HepG2 (cell line): ENCODE data around the gene ZMIZ1. TPM values are rescaled to one million over a fixed set of nuclear protein-coding genes. Genes with fewer than 3 reads are reported as not detected.

Experiments
- ARNT2 ChIP-seq: sonication (generic); formaldehyde crosslinking; IDR thresholded peaks from 2 replicates; pipeline ENCODE4 v1.8.0; 2022; ENCODE audit warnings: mild to moderate bottlenecking, low read depth, missing genetic modification reagents, moderate library complexity
- EP300 ChIP-seq, 3 experiments: sonication (generic) in 1 of 3; formaldehyde crosslinking in 1 of 3; IDR thresholded peaks; 2 replicates each; pipeline versions ENCODE4 v1.5.1 to v1.6.1; 2011 to 2020; ENCODE audit warnings: low read depth in 2 of 3, low read length in 2 of 3, borderline replicate concordance in 1 of 3, improper control_type of control experiment in 1 of 3, mild to moderate bottlenecking in 1 of 3, missing genetic modification reagents in 1 of 3, moderate library complexity in 1 of 3
- FOXK2 ChIP-seq: fragments of 450-650 bp; IDR thresholded peaks from 2 replicates; pipeline ENCODE4 v1.6.1; 2016
- JDP2 ChIP-seq: sonication (generic); formaldehyde crosslinking; IDR thresholded peaks from 2 replicates; pipeline ENCODE4 v1.8.1; 2022; ENCODE audit warnings: missing genetic modification reagents, borderline replicate concordance
- MAF1 ChIP-seq: sonication (generic); formaldehyde crosslinking; IDR thresholded peaks from 2 replicates; pipeline ENCODE4 v1.5.0; 2020; ENCODE audit warnings: missing genetic modification reagents, borderline replicate concordance
- MYPOP ChIP-seq: sonication (generic); formaldehyde crosslinking; IDR thresholded peaks from 2 replicates; pipeline ENCODE4 v1.8.1; 2023; ENCODE audit warnings: mild to moderate bottlenecking, moderate library complexity, missing genetic modification reagents
- NCOR1 ChIP-seq: fragments of 200-600 bp; sonication (generic); IDR thresholded peaks from 2 replicates; pipeline ENCODE4 v1.7.0; 2017; ENCODE audit warnings: antibody characterized with exemption, low read length, borderline replicate concordance
- PCBP2 ChIP-seq: fragments of 200-400 bp; formaldehyde crosslinking; optimal IDR thresholded peaks from 2 replicates; pipeline ENCODE3; 2018; ENCODE audit warnings: low read length, low read depth; ENCODE audit not compliant: poor library complexity, severe bottlenecking
- RAD51 ChIP-seq: fragments of 450-650 bp; IDR thresholded peaks from 2 replicates; pipeline ENCODE4 v1.6.1; 2016; ENCODE audit warnings: borderline replicate concordance
- RFXANK ChIP-seq: IDR thresholded peaks from 2 replicates; pipeline ENCODE4 v1.6.1; 2016
- SALL1 ChIP-seq: sonication (generic); formaldehyde crosslinking; IDR thresholded peaks from 2 replicates; pipeline ENCODE4 v1.8.0; 2022; ENCODE audit warnings: mild to moderate bottlenecking, missing genetic modification reagents
- SKIL ChIP-seq: sonication (generic); formaldehyde crosslinking; IDR thresholded peaks from 2 replicates; pipeline ENCODE4 v1.8.0; 2022; ENCODE audit warnings: missing genetic modification reagents, mild to moderate bottlenecking, moderate library complexity, borderline replicate concordance
- SNAPC5 ChIP-seq: sonication (generic); formaldehyde crosslinking; IDR thresholded peaks from 2 replicates; pipeline ENCODE4 v1.8.1; 2023; ENCODE audit warnings: mild to moderate bottlenecking, missing genetic modification reagents, borderline replicate concordance
- TIGD3 ChIP-seq: sonication (generic); formaldehyde crosslinking; IDR thresholded peaks from 2 replicates; pipeline ENCODE4 v1.5.1; 2020; ENCODE audit warnings: mild to moderate bottlenecking, missing genetic modification reagents, borderline replicate concordance
- ZNF124 ChIP-seq: sonication (generic); formaldehyde crosslinking; IDR thresholded peaks from 2 replicates; pipeline ENCODE4 v1.4.0; 2020; ENCODE audit warnings: missing genetic modification reagents
- ZNF280D ChIP-seq: sonication (generic); formaldehyde crosslinking; IDR thresholded peaks from 2 replicates; pipeline ENCODE4 v1.5.1; 2020; ENCODE audit warnings: mild to moderate bottlenecking, missing genetic modification reagents
- ZNF557 ChIP-seq: sonication (generic); formaldehyde crosslinking; IDR thresholded peaks from 2 replicates; pipeline ENCODE4 v1.4.0; 2020; ENCODE audit warnings: missing genetic modification reagents
- ZNF781 ChIP-seq: sonication (generic); formaldehyde crosslinking; IDR thresholded peaks from 2 replicates; pipeline ENCODE4 v1.5.1; 2020; ENCODE audit warnings: borderline replicate concordance, mild to moderate bottlenecking, missing genetic modification reagents; ENCODE audit errors: not compliant biosample characterization
- ZNF850 ChIP-seq: sonication (generic); formaldehyde crosslinking; conservative IDR thresholded peaks from 2 replicates; pipeline ENCODE4 v1.9.0; 2021; ENCODE audit warnings: mild to moderate bottlenecking, missing genetic modification reagents
- polyA plus RNA-seq, 8 experiments: library from polyadenylated mRNA; depleted of rRNA in 3 of 8; stranded (reverse) in 7 of 8; unstranded in 1 of 8; fragments of >200 nt; fragmentation: Illumina TruSeq in 4 of 8; extraction: Trizol in 4 of 8; gene quantifications; 2 replicates each; pipeline versions ENCODE4 v1.2.1 to v1.2.3, GENCODE V29; 2011 to 2016; ENCODE audit warnings: low read depth in 4 of 8, missing spikeins in 1 of 8, mixed read lengths in 1 of 8; ENCODE audit not compliant: insufficient read depth in 1 of 8
- total RNA-seq, 5 experiments: library from RNA; depleted of rRNA; stranded (reverse); fragments of >200 nt; fragmentation: Illumina TruSeq; extraction: Trizol; gene quantifications; 2 replicates each; pipeline ENCODE4 v1.2.3, GENCODE V29; 2016; ENCODE audit warnings: low read depth in 1 of 5

ZMIZ1 gene
- total and polyA plus RNA-seq, 2 of the 13 experiments (the other 11 are each of a cell fraction or from before 2014, with no cell fraction given): 5.3 to 10.2 TPM

GRCh38 chr10:79070606-79071395 lies 2.0 kb downstream of the ZMIZ1 start (continued):
- TF ChIP-seq MYPOP (CRISPR knock-in tag) (no peak), ZNF557 (no peak), NCOR1 (no peak; the same call in 1 of the 2 replicates), SALL1 (CRISPR knock-in tag) (peak; percentile 24; the same call in 1 of the 2 replicates), PCBP2 (no peak), FOXK2 (no peak), ARNT2 (CRISPR knock-in tag) (no peak), TIGD3 (no peak), EP300 (IDR thresholded peaks at IDR 0.05; ENCODE audit: low read depth in 2 of 2, low read length in 2 of 2) (peak in 1 of 2 experiments; percentile 59; a peak in 1 of 4 replicates), EP300 (CRISPR knock-in tag; IDR thresholded peaks at IDR 0.05; ENCODE audit: borderline replicate concordance) (no peak), MAF1 (CRISPR knock-in tag) (no peak), ZNF781 (no peak), ZNF124 (CRISPR knock-in tag) (0 out of 2 replicates have a peak, but pooled peaks have one; percentile 22), JDP2 (CRISPR knock-in tag) (no peak), SNAPC5 (CRISPR knock-in tag) (no peak), ZNF850 (CRISPR knock-in tag) (no peak), ZNF280D (0 out of 2 replicates have a peak, but pooled peaks have one; percentile 31), SKIL (CRISPR knock-in tag) (no peak), RAD51 (no peak), RFXANK (no peak)
